ENCODE results near the gene MAN2A2.
"Not testable (repeated sequence)": the region's sequence is repeated elsewhere in the genome, so short reads cannot be mapped to it uniquely, and the experiment has no call there.

Gene MAN2A2

GRCh38 chr15:90873998-90874605 is 29.0 kb upstream of the MAN2A2 start:
- WGBS, 2 donors (ENCODE audit: extremely low coverage in 2 of 2, insufficient read length in 2 of 2, insufficient replicate concordance in 1 of 2): no CpG with 5 or more reads among the region's 15 CpGs
- Histone ChIP-seq H3K18ac (ENCODE audit: low read length) (no peak overlapping the region), H2AK5ac (ENCODE audit: low read depth, low read length) (peak overlapping the region; percentile 0), H2BK5ac (ENCODE audit: low read length) (no peak overlapping the region), H2BK120ac (ENCODE audit: low read depth, low read length) (no peak overlapping the region), H3K14ac (ENCODE audit: low read length) (no peak overlapping the region), H3K9ac (ENCODE audit: low read depth, low read length, poor library complexity) (no peak overlapping the region), H3K4me1 (ENCODE audit: control insufficient read depth in 2 of 2, insufficient read depth in 1 of 2, low read depth in 1 of 2, low read length in 2 of 2) (peaks cover 30 to 33% of the 10 kb centered on the region in 2 donors), H2BK12ac (ENCODE audit: low read length) (peak overlapping the region; percentile 0), H3K79me1 (ENCODE audit: low read depth, low read length) (peaks cover 3% of the 10 kb centered on the region), H3K4me2 (ENCODE audit: insufficient read depth, low read length, poor library complexity, severe bottlenecking) (no peak overlapping the region), H3K27me3 (ENCODE audit: control insufficient read depth in 3 of 3, insufficient read depth in 3 of 3, low read depth in 1 of 3, low read length in 3 of 3) (no peaks in the 10 kb centered on the region), H3K9me3 (replicated peaks in 1 of 2; ENCODE audit: control insufficient read depth in 2 of 2, insufficient read depth in 1 of 2, low read depth in 1 of 2, low read length in 2 of 2) (no peaks in the 10 kb centered on the region), H3K23ac (ENCODE audit: low read depth, low read length, poor library complexity) (no peak overlapping the region), H3K27ac (replicated peaks; ENCODE audit: low read length) (no peak overlapping the region), H2BK15ac (ENCODE audit: low read length) (peak overlapping the region; percentile 18), H3K4ac (ENCODE audit: low read length) (no peak overlapping the region), H4K91ac (ENCODE audit: low read depth, low read length, poor library complexity) (no peak overlapping the region), H3K36me3 (replicated peaks in 1 of 2; ENCODE audit: control insufficient read depth in 2 of 2, insufficient read depth in 2 of 2, low read length in 2 of 2) (peaks cover 14 to 21% of the 10 kb centered on the region in 2 donors), H4K8ac (ENCODE audit: low read depth, low read length) (no peak overlapping the region), H2AFZ (ENCODE audit: low read length) (no peak overlapping the region), H3K4me3 (ENCODE audit: low read length in 2 of 2) (no peak overlapping the region)
- DNase-seq (ENCODE audit: low spot score): no peak

DNA sequence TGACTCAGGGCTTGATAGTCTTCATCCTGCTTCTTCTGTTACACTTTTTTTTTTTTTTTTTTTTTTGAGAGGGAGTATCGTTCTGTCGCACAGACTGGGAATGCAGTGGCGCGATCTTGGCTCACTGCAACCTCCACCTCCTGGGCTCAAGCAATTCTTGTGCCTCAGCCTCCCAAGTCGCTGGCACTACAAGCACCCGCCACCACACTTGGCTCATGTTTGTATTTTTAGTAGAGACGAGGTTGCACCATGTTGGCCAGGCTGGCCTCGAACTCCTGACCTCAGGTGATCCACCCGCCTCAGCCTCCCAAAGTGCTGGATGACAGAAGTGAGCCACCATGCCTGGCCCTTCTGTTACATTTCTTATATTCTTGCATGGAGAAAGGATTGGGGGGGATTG is 28.1 kb upstream of the MAN2A2 start:
- not testable (repeated sequence) for H4K8ac ChIP-seq (ENCODE audit: low read depth, low read length); H2BK12ac ChIP-seq (ENCODE audit: low read length); H4K91ac ChIP-seq (ENCODE audit: low read depth, low read length, poor library complexity); H2AK5ac ChIP-seq (ENCODE audit: low read depth, low read length); H3K79me1 ChIP-seq (ENCODE audit: low read depth, low read length); H3K27me3 ChIP-seq (ENCODE audit: control insufficient read depth in 3 of 3, insufficient read depth in 3 of 3, low read depth in 1 of 3, low read length in 3 of 3); H3K9me3 ChIP-seq (replicated peaks in 1 of 2; ENCODE audit: control insufficient read depth in 2 of 2, insufficient read depth in 1 of 2, low read depth in 1 of 2, low read length in 2 of 2); H2BK120ac ChIP-seq (ENCODE audit: low read depth, low read length); H3K4me3 ChIP-seq (ENCODE audit: low read length in 2 of 2); H3K27ac ChIP-seq (replicated peaks; ENCODE audit: low read length); H2AFZ ChIP-seq (ENCODE audit: low read length); H3K18ac ChIP-seq (ENCODE audit: low read length); DNase-seq (ENCODE audit: low spot score); H3K14ac ChIP-seq (ENCODE audit: low read length); H3K9ac ChIP-seq (ENCODE audit: low read depth, low read length, poor library complexity); H2BK5ac ChIP-seq (ENCODE audit: low read length); H3K4ac ChIP-seq (ENCODE audit: low read length); H3K4me2 ChIP-seq (ENCODE audit: insufficient read depth, low read length, poor library complexity, severe bottlenecking); H3K23ac ChIP-seq (ENCODE audit: low read depth, low read length, poor library complexity); H2BK15ac ChIP-seq (ENCODE audit: low read length)
- no CpG with 5 or more reads among the region's 9 CpGs for WGBS, 2 donors (ENCODE audit: extremely low coverage in 2 of 2, insufficient read length in 2 of 2, insufficient replicate concordance in 1 of 2)
- Histone ChIP-seq H3K36me3 (replicated peaks in 1 of 2; ENCODE audit: control insufficient read depth in 2 of 2, insufficient read depth in 2 of 2, low read length in 2 of 2) (peaks cover 18 to 29% of the 10 kb centered on the region in 2 donors), H3K4me1 (ENCODE audit: control insufficient read depth in 2 of 2, insufficient read depth in 1 of 2, low read depth in 1 of 2, low read length in 2 of 2) (peaks cover 24% of the 10 kb centered on the region in 2 donors)

DNA sequence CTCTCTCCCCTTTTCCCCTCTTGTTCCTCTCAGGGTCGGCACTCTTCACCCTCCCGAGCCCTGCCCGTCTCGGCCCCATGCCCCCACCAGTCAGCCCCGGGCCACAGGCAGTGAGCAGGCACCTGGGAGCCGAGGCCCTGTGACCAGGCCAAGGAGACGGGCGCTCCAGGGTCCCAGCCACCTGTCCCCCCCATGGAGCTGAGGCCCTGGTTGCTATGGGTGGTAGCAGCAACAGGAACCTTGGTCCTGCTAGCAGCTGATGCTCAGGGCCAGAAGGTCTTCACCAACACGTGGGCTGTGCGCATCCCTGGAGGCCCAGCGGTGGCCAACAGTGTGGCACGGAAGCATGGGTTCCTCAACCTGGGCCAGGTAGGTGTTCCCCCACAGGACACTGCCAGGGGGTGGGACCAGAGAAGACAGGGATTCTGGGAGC is 27.5 kb upstream of the MAN2A2 start:
- H3K4me1 ChIP-seq (ENCODE audit: control insufficient read depth in 2 of 2, insufficient read depth in 1 of 2, low read depth in 1 of 2, low read length in 2 of 2): peaks cover 21% of the 10 kb centered on the region in 2 donors
- no peak overlapping the region for H3K4ac ChIP-seq (ENCODE audit: low read length)
- peaks cover 18 to 34% of the 10 kb centered on the region in 2 donors for H3K36me3 ChIP-seq (replicated peaks in 1 of 2; ENCODE audit: control insufficient read depth in 2 of 2, insufficient read depth in 2 of 2, low read length in 2 of 2)
- WGBS, 2 donors (ENCODE audit: extremely low coverage in 2 of 2, insufficient read length in 2 of 2, insufficient replicate concordance in 1 of 2): no CpG with 5 or more reads among the region's 12 CpGs
- peak overlapping the region; percentile 47 for H4K91ac ChIP-seq (ENCODE audit: low read depth, low read length, poor library complexity)
- H2AK5ac ChIP-seq (ENCODE audit: low read depth, low read length): peak overlapping the region; percentile 51
- no peak overlapping the region for H3K9ac ChIP-seq (ENCODE audit: low read depth, low read length, poor library complexity)
- no peak overlapping the region for H2BK12ac ChIP-seq (ENCODE audit: low read length)
- peak overlapping the region; percentile 35 for H2BK15ac ChIP-seq (ENCODE audit: low read length)
- no peak for DNase-seq (ENCODE audit: low spot score)
- peak overlapping the region; percentile 71 for H3K18ac ChIP-seq (ENCODE audit: low read length)
- no peak overlapping the region for H2BK120ac ChIP-seq (ENCODE audit: low read depth, low read length)
- peaks cover 3% of the 10 kb centered on the region for H3K79me1 ChIP-seq (ENCODE audit: low read depth, low read length)
- H4K8ac ChIP-seq (ENCODE audit: low read depth, low read length): no peak overlapping the region
- no peaks in the 10 kb centered on the region for H3K27me3 ChIP-seq (ENCODE audit: control insufficient read depth in 3 of 3, insufficient read depth in 3 of 3, low read depth in 1 of 3, low read length in 3 of 3)
- H3K14ac ChIP-seq (ENCODE audit: low read length): peak overlapping the region; percentile 47
- H3K4me3 ChIP-seq (ENCODE audit: low read length in 2 of 2): peak overlapping the region in 1 of 2 donors; percentile 29
- H2AFZ ChIP-seq (ENCODE audit: low read length): no peak overlapping the region
- no peak overlapping the region for H3K4me2 ChIP-seq (ENCODE audit: insufficient read depth, low read length, poor library complexity, severe bottlenecking)
- no peak overlapping the region for H3K27ac ChIP-seq (replicated peaks; ENCODE audit: low read length)
- H3K23ac ChIP-seq (ENCODE audit: low read depth, low read length, poor library complexity): peak overlapping the region; percentile 78
- no peak overlapping the region for H2BK5ac ChIP-seq (ENCODE audit: low read length)
- H3K9me3 ChIP-seq (replicated peaks in 1 of 2; ENCODE audit: control insufficient read depth in 2 of 2, insufficient read depth in 1 of 2, low read depth in 1 of 2, low read length in 2 of 2): no peaks in the 10 kb centered on the region

- H2AK5ac ChIP-seq (ENCODE audit: low read depth, low read length): no peak overlapping the region
- H3K36me3 ChIP-seq (replicated peaks in 1 of 2; ENCODE audit: control insufficient read depth in 2 of 2, insufficient read depth in 2 of 2, low read length in 2 of 2): peaks cover 21 to 34% of the 10 kb centered on the region in 2 donors
- peaks cover 21% of the 10 kb centered on the region in 2 donors for H3K4me1 ChIP-seq (ENCODE audit: control insufficient read depth in 2 of 2, insufficient read depth in 1 of 2, low read depth in 1 of 2, low read length in 2 of 2)
- DNase-seq (ENCODE audit: low spot score): no peak
- no peak overlapping the region for H4K91ac ChIP-seq (ENCODE audit: low read depth, low read length, poor library complexity)
- no peak overlapping the region for H3K4me2 ChIP-seq (ENCODE audit: insufficient read depth, low read length, poor library complexity, severe bottlenecking)
- H2BK12ac ChIP-seq (ENCODE audit: low read length): no peak overlapping the region
- peaks cover 3% of the 10 kb centered on the region for H3K79me1 ChIP-seq (ENCODE audit: low read depth, low read length)
- no peak overlapping the region for H3K9ac ChIP-seq (ENCODE audit: low read depth, low read length, poor library complexity)
- no peak overlapping the region for H2BK5ac ChIP-seq (ENCODE audit: low read length)
- no peak overlapping the region for H2AFZ ChIP-seq (ENCODE audit: low read length)
- H2BK120ac ChIP-seq (ENCODE audit: low read depth, low read length): no peak overlapping the region
- no peak overlapping the region for H3K4ac ChIP-seq (ENCODE audit: low read length)
- no peak overlapping the region for H3K27ac ChIP-seq (replicated peaks; ENCODE audit: low read length)
- H4K8ac ChIP-seq (ENCODE audit: low read depth, low read length): no peak overlapping the region
- H3K9me3 ChIP-seq (replicated peaks in 1 of 2; ENCODE audit: control insufficient read depth in 2 of 2, insufficient read depth in 1 of 2, low read depth in 1 of 2, low read length in 2 of 2): no peaks in the 10 kb centered on the region
- WGBS, 2 donors (ENCODE audit: extremely low coverage in 2 of 2, insufficient read length in 2 of 2, insufficient replicate concordance in 1 of 2): no CpG with 5 or more reads among the region's 20 CpGs
- H3K18ac ChIP-seq (ENCODE audit: low read length): no peak overlapping the region
- H3K27me3 ChIP-seq (ENCODE audit: control insufficient read depth in 3 of 3, insufficient read depth in 3 of 3, low read depth in 1 of 3, low read length in 3 of 3): no peaks in the 10 kb centered on the region
- H3K23ac ChIP-seq (ENCODE audit: low read depth, low read length, poor library complexity): no peak overlapping the region
- peak overlapping the region in 1 of 2 donors; percentile 29 for H3K4me3 ChIP-seq (ENCODE audit: low read length in 2 of 2)
- H3K14ac ChIP-seq (ENCODE audit: low read length): peak overlapping the region; percentile 47
- peak overlapping the region; percentile 35 for H2BK15ac ChIP-seq (ENCODE audit: low read length)
Measured at GRCh38 chr15:90876046-90876445, 27.1 kb upstream of the MAN2A2 start.

All from neuronal stem cell (in vitro differentiated cells).